PC-9 (cell line): Measurements from ENCODE around the gene MACROD1.

ENCODE experiments used
- EZH2 ChIP-seq: fragments of 200-600 bp; sonication (generic); IDR thresholded peaks from 2 replicates; pipeline ENCODE4 v1.8.0; 2017; ENCODE audit warnings: antibody characterized with exemption, low read depth
- TF ChIP-seq, protein P1 (sequence below): fragments of 200-600 bp; sonication (generic); conservative IDR thresholded peaks from 2 replicates; pipeline ENCODE4 v1.6.1; 2017; ENCODE audit warnings: mixed run types, antibody characterized with exemption, mild to moderate bottlenecking, moderate library complexity

- TF ChIP-seq, protein P1, sequence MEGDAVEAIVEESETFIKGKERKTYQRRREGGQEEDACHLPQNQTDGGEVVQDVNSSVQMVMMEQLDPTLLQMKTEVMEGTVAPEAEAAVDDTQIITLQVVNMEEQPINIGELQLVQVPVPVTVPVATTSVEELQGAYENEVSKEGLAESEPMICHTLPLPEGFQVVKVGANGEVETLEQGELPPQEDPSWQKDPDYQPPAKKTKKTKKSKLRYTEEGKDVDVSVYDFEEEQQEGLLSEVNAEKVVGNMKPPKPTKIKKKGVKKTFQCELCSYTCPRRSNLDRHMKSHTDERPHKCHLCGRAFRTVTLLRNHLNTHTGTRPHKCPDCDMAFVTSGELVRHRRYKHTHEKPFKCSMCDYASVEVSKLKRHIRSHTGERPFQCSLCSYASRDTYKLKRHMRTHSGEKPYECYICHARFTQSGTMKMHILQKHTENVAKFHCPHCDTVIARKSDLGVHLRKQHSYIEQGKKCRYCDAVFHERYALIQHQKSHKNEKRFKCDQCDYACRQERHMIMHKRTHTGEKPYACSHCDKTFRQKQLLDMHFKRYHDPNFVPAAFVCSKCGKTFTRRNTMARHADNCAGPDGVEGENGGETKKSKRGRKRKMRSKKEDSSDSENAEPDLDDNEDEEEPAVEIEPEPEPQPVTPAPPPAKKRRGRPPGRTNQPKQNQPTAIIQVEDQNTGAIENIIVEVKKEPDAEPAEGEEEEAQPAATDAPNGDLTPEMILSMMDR = no peak
- no peak for TF ChIP-seq EZH2
These were observed 199.5 kb downstream of the MACROD1 start for GRCh38 chr11:63966444-63966843.
